ENCODE results near the gene AKT2. TPM values are rescaled to one million over a fixed set of nuclear protein-coding genes. Genes with fewer than 3 reads are reported as not detected.

The AKT2 gene
- total RNA-seq, 1 donor from 2014 or later, result 46.4 TPM

DNA sequence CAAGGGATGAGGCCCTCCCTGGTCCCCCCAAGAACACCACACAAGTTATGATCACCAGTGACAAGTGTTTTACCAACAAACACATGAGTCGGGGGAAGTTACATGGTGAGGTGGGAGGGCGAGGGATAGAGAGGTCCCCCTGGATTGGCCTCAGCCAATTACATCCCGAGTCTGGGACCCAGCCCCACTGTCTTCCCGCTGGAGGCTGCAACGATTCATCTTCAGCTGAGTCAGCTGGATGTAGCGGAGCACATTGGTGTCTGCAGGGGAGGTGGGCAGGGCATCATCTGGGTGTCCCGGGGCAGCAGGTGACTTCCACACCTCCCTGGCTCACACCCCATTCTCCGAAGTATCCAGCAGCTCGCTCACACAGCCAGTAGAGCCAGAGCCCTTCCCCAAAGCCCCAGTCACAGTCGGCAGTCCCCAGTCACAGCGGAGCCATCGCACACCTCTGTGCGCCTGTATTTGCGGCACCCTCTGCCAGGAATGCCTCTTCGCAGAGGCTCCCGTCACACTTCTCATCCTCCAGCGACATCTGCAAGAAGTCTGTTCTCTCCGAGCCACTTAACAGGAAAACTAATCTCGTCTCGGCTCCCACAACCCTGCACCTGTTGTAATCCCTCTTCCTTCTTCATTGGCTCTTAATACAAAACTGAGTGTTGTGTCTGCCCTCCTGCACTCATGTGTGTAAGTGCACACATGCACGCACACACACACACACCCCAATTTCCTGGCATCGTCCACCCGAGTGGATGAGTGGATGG is 69.0 kb downstream of the AKT2 start:
- TF ChIP-seq, protein P1, sequence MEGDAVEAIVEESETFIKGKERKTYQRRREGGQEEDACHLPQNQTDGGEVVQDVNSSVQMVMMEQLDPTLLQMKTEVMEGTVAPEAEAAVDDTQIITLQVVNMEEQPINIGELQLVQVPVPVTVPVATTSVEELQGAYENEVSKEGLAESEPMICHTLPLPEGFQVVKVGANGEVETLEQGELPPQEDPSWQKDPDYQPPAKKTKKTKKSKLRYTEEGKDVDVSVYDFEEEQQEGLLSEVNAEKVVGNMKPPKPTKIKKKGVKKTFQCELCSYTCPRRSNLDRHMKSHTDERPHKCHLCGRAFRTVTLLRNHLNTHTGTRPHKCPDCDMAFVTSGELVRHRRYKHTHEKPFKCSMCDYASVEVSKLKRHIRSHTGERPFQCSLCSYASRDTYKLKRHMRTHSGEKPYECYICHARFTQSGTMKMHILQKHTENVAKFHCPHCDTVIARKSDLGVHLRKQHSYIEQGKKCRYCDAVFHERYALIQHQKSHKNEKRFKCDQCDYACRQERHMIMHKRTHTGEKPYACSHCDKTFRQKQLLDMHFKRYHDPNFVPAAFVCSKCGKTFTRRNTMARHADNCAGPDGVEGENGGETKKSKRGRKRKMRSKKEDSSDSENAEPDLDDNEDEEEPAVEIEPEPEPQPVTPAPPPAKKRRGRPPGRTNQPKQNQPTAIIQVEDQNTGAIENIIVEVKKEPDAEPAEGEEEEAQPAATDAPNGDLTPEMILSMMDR (conservative IDR thresholded peaks at IDR 0.05; ENCODE audit: low read depth, low read length), result no peak
- no peak for DNase-seq (ENCODE audit: low read depth)

DNA sequence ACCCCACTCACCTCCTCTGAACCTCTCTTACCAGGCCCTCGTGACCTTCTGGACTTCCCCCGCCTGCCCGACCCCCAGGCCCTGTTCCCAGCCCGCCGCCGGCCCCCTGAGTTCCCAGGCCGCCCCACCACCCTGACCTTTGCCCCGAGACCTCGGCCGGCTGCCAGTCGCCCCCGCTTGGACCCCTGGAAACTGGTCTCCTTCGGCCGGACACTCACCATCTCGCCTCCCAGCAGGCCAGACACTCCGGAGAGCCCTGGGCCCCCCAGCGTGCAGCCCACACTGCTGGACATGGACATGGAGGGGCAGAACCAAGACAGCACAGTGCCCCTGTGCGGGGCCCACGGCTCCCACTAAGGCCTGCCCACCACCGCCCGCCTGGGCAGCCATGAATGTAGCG is 70.2 kb downstream of the AKT2 start:
- no peak for DNase-seq (ENCODE audit: low read depth)
- no peak overlapping the region for H3K4me3 ChIP-seq (ENCODE audit: low read depth, low read length)
- TF ChIP-seq, protein P1 (conservative IDR thresholded peaks at IDR 0.05; ENCODE audit: low read depth, low read length), result no peak

More for the DNA sequence above, 69.0 kb downstream of the AKT2 start:
- H3K4me3 ChIP-seq (ENCODE audit: low read depth, low read length), result no peak overlapping the region

DNA sequence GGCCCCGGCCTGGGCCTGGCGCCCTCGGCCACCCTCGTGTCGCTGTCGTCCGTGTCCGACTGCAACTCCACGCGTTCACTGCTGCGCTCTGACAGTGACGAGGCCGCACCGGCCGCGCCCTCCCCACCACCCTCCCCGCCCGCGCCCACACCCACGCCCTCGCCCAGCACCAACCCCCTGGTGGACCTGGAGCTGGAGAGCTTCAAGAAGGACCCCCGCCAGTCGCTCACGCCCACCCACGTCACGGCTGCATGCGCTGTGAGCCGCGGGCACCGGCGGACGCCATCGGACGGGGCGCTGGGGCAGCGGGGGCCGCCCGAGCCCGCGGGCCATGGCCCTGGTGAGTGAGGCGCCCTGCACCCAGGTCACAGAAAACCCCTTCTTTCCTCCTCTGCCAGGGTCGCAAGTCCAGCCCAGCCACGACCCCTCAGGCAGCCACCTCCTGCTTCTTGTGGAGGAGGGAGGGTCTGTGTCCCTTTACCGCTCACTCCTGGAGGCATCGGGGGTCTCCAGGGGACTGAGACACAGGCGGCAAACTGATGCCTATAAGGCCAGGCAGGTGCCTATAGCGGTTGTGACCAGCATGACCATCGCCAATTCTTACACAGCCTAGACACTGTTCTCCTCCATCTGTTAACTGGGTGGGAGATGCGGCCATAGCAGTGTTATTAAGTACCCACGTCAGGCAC is 71.1 kb downstream of the AKT2 start:
- no peak for DNase-seq (ENCODE audit: low read depth)
- TF ChIP-seq, protein P1 (conservative IDR thresholded peaks at IDR 0.05; ENCODE audit: low read depth, low read length), result no peak
- H3K4me3 ChIP-seq (ENCODE audit: low read depth, low read length), result no peak overlapping the region

DNA sequence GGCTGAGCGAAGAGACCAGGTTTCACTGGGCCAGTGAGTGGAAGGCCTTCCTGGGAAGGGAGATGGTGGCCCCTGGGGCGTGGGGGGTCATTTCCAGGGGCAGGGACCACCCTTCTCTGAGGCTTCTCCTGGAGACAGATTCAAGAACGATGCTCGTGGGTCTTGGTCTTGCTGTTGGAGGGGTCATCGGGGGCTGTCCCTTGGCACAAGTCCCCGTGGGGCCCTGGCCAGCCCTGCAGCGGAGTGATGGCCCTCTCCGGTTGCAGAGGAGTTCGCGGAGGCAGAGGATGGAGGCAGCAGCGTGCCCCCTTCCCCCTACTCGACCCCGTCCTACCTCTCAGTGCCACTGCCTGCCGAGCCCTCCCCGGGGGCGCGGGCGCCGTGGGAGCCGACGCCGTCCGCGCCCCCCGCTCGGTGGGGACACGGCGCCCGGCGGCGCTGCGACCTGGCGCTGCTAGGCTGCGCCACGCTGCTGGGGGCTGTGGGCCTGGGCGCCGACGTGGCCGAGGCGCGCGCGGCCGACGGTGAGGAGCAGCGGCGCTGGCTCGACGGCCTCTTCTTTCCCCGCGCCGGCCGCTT is 71.8 kb downstream of the AKT2 start:
- H3K4me3 ChIP-seq (ENCODE audit: low read depth, low read length), result no peak overlapping the region
- DNase-seq (ENCODE audit: low read depth), result no peak
- TF ChIP-seq, protein P1 (conservative IDR thresholded peaks at IDR 0.05; ENCODE audit: low read depth, low read length), result no peak

DNA sequence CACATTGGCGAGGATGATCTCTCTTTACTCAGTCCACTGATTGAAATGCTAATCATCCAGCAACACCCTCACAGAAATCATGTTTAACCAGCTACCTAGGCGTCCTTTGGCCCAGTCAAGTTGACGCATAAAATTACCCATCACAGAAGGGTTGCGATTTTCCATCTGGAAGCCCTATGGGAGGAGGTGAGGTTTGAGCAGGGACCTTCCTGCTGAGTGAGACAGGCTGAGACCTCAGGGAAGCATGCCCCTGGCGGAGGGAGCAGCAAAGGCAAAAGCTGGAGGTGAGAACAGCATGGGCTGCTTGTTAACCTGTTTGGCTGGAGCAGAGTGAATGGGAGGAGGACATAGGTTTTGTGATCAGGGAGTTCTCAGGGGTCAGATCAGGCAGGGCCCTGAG is 74.3 kb downstream of the AKT2 start:
- H3K4me3 ChIP-seq (ENCODE audit: low read depth, low read length), result no peak overlapping the region
- TF ChIP-seq, protein P1 (conservative IDR thresholded peaks at IDR 0.05; ENCODE audit: low read depth, low read length), result no peak
- DNase-seq (ENCODE audit: low read depth), result no peak

DNA sequence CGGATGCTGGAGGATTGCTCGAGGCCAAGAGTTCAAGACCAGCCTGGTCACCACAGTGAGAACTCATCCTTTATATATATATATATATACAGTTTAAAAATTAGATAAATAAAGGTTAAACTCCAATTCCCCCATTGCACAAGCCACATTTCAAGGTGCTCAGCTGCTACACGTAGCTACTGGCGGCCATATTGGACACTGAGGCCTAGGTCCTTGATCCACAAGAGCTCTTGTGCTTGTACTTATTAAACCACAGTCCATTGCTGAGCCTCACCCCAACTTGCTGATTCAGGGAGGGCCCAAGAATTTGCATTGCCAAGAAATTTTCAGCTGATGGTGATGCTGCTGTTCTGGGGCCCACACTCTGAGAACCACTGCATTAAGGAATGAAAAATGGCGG is 76.5 kb downstream of the AKT2 start:
- no peak for DNase-seq (ENCODE audit: low read depth)
- TF ChIP-seq, protein P1 (conservative IDR thresholded peaks at IDR 0.05; ENCODE audit: low read depth, low read length), result no peak
- no peak overlapping the region for H3K4me3 ChIP-seq (ENCODE audit: low read depth, low read length)

Data from epithelial cell of proximal tubule (primary cell).